Measurements from ENCODE around the gene ARHGAP22.

Gene ARHGAP22

DNA sequence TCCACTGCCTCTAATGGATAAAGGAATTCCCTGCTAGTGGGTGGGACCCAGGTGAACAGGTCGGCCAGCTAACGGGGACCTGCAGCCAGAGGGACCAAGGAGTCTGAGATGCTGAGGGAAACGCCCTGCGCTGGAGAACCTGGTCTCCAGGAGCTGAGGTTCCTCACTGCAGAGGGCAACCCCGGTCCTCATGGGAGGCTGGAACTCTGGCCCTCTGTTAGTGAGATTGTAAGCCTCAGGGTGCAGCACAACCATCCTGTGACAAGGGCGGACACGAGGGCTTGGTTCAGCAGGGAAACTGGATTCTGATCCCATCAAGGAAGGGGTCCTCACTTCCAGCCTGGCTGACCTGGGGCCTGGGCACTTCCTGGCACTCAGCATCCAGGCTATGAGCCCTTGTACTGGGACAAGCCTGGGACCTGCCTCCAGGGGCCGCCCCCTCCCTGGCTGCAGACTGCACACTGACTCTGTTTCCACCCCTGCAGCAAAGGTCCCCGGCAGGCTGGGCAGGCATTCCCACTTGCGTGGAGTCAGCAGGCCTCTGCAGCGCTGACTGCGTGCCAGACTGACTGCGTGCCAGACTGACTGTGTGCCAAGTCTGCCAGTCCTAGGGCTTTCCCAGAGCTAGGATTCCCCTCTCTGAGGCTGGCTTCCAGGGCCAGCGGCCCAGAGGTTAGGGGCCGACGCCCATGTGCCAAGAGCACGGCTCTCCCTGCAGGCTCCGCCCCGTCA, 155.2 kb downstream of the ARHGAP22 start:
- H3K4me3 ChIP-seq (ENCODE audit: low read depth, low read length), result no peak overlapping the region
- TF ChIP-seq, protein P1, sequence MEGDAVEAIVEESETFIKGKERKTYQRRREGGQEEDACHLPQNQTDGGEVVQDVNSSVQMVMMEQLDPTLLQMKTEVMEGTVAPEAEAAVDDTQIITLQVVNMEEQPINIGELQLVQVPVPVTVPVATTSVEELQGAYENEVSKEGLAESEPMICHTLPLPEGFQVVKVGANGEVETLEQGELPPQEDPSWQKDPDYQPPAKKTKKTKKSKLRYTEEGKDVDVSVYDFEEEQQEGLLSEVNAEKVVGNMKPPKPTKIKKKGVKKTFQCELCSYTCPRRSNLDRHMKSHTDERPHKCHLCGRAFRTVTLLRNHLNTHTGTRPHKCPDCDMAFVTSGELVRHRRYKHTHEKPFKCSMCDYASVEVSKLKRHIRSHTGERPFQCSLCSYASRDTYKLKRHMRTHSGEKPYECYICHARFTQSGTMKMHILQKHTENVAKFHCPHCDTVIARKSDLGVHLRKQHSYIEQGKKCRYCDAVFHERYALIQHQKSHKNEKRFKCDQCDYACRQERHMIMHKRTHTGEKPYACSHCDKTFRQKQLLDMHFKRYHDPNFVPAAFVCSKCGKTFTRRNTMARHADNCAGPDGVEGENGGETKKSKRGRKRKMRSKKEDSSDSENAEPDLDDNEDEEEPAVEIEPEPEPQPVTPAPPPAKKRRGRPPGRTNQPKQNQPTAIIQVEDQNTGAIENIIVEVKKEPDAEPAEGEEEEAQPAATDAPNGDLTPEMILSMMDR (IDR thresholded peaks at IDR 0.05; ENCODE audit: borderline replicate concordance, insufficient read depth, low read depth, low read length), result no peak

DNA sequence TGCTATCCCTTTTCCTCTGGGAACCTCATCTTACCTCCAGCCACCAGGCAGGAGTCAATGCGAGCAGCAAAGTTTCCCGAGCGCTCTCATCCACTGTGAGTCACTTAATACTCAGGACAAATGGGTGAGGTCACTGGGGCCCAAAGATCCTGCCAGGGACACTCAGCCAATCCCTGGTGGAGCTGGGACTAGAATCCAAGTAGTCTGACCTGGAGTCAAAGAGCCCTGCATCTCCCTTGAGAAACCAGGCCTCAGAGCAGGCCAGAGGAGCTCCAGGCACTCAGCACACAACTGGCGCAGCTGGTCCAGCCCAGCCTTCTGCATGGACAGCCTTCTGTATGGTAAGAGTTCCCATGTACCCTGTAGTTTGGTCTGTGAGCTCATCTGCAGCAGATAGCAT, 156.1 kb downstream of the ARHGAP22 start:
- TF ChIP-seq, protein P1 (IDR thresholded peaks at IDR 0.05; ENCODE audit: borderline replicate concordance, insufficient read depth, low read depth, low read length), result no peak

DNA sequence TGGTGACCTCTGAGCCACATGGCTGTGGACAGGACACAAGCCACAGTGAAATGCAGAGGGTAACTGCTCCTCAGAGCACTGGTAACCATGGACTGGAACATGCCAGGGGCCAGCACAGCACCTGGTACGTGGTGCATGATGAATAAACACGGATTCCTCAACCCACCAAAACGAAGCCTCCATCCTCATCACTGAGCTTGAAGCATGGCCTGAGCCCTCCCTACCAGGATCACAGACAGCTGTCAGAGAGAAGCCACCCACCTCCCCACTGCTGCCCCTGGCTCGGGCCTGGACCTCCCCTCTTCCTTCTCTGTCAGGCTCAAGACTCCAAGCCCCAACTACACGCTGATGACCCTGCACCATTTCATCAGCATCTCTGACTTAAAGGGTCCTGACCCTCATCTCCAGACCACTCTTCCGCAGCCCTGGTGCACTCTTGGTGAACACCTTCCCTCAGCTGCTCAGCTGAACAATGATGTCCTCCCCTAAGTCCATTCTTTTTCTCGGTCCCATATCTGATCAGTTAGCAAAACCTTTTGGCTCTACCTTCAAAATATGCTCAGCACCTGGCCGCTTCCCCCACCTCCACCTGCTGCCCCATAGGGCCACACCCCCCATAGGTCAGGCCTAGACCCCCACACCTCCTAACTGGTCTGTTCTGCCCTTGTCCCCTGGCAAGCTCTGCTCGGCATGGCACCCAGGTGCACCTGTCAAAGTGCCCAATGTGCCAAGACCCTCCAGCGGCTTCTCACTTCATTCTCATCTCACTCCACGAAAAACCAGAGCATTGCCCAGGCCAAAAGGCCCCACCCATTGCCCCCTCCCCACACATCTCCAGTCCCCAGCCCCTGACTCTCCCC, 157.3 kb downstream of the ARHGAP22 start:
- TF ChIP-seq, protein P1 (IDR thresholded peaks at IDR 0.05; ENCODE audit: borderline replicate concordance, insufficient read depth, low read depth, low read length), result no peak
- H3K4me3 ChIP-seq (ENCODE audit: low read depth, low read length), result no peak overlapping the region

More for the DNA sequence above, 156.1 kb downstream of the ARHGAP22 start:
- no peak overlapping the region for H3K4me3 ChIP-seq (ENCODE audit: low read depth, low read length)

DNA sequence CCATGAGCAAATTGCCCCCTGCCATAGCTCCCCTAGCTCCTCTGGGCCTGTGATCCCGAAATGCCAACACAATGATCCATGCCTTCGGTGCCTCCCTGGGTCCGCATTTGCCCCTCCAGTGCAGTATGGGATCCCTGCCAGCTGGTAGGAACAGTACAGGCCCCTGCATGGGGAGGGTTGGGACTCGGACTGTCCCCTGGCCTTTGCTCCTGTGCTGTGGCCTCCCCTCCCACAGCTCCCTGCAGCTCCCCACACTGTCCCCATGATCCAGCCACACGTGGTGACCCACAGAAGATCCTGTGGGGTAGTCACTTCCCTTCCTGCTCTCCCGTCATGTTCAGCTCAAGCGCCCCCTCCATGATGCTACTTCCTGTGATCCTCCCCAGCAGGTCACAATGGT, 158.1 kb downstream of the ARHGAP22 start:
- no peak overlapping the region for H3K4me3 ChIP-seq (ENCODE audit: low read depth, low read length)
- TF ChIP-seq, protein P1 (IDR thresholded peaks at IDR 0.05; ENCODE audit: borderline replicate concordance, insufficient read depth, low read depth, low read length), result no peak

- TF ChIP-seq, protein P1 (IDR thresholded peaks at IDR 0.05; ENCODE audit: borderline replicate concordance, insufficient read depth, low read depth, low read length), result no peak
These were observed 158.9 kb downstream of the ARHGAP22 start for GRCh38 chr10:48445932-48446331.

DNA sequence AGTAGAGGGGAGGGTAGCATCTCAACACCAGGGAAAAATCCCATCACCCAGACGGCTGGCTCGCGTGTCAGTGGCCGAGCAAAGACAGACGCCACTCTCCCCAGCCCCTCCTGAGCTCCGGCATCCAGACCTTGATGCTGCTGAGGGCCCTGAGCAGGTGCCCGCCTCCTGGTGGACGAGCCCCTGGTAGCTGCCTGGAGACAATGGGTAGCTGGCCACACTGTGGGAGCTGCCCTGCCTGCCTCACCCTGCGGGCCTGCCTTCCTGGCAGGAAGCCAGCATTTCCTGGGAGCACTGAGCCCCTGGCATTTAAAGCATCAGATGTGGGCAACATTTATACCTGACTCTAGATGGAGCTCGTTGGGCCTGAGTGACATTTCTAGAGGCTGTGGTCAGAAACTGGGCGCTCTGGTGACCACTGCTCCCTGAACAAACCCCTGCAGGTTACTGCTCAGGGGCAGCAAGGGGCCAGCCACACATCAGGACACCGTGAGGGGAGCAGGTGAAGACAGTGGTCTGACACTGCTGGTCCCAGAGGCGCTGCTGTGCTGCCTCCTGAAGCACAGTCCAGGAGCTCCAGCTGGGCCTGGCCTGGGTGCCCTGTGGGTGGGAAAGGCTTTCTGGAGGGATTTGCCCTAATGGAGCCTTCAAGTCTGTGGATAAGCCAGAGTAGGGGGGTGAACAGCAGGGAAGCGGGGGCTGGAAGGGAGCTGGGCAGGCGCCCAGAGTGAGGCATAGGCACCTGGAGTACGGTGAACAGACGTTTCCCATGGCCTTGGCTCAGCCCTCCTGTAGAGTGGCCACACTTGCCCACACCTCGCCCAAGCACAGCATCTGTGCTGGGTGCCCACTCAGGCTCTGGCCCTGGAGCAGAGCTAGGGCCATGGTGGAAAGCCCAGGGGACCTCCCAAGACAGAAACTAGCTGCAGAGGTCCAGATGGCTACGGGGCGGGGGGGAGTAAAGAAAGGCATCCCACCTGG, 159.7 kb downstream of the ARHGAP22 start:
- TF ChIP-seq, protein P1 (IDR thresholded peaks at IDR 0.05; ENCODE audit: borderline replicate concordance, insufficient read depth, low read depth, low read length), result no peak
- no peak overlapping the region for H3K4me3 ChIP-seq (ENCODE audit: low read depth, low read length)

More at GRCh38 chr10:48445932-48446331, 158.9 kb downstream of the ARHGAP22 start:
- no peak overlapping the region for H3K4me3 ChIP-seq (ENCODE audit: low read depth, low read length)

Data from GM12875 (cell line).